A673 (cell line): ENCODE measurements around the gene MAPKAPK3. TPM values are rescaled to one million over a fixed set of nuclear protein-coding genes. Genes with fewer than 3 reads are reported as not detected.

Experiments
- BruUV-seq: library from RNA; stranded (reverse); fragments of 400-500 nt; replicated peaks from 2 replicates; lab custom pipeline; 2021; lab: Mats Ljungman, UMichigan
- CTCF ChIA-PET: fragments of 300-600 bp; sonication (Branson Sonifier 250); formaldehyde crosslinking; loops from one replicate; lab custom pipeline; 2022; ENCODE audit warnings: antibody characterized with exemption; lab: Charles Lee
- POLR2A ChIA-PET: fragments of 300-600 bp; sonication (Branson Sonifier 250); formaldehyde crosslinking; loops from one replicate; lab custom pipeline; 2022; ENCODE audit warnings: antibody characterized with exemption; ENCODE audit not compliant: low non-redundant PET; lab: Charles Lee
- DNase-seq: peaks from one replicate; pipeline ENCODE4 v3.0.0-alpha.2; 2015; ENCODE audit warnings: low spot score
- H3K27ac ChIP-seq: fragments of 200-600 bp; sonication (generic); 2 replicates; pipeline ENCODE4 v1.5.1; 2016; ENCODE audit warnings: mixed run types, low read depth, mild to moderate bottlenecking, mixed read lengths, antibody characterized with exemption, low read length; ENCODE audit not compliant: poor library complexity, severe bottlenecking
- H3K27me3 ChIP-seq: fragments of 200-600 bp; sonication (generic); replicated peaks from 2 replicates; pipeline ENCODE4 v1.6.1; 2017; ENCODE audit warnings: mixed run types, low read depth, mild to moderate bottlenecking, mixed read lengths, antibody characterized with exemption, low read length; ENCODE audit not compliant: insufficient read depth, poor library complexity
- H3K36me3 ChIP-seq: fragments of 200-600 bp; sonication (generic); 2 replicates; pipeline ENCODE4 v1.6.1; 2016; ENCODE audit warnings: mixed run types, mild to moderate bottlenecking, mixed read lengths, antibody characterized with exemption, low read length; ENCODE audit not compliant: insufficient read depth, poor library complexity, severe bottlenecking
- H3K4me1 ChIP-seq: fragments of 200-600 bp; sonication (generic); 2 replicates; pipeline ENCODE4 v1.6.1; 2017; ENCODE audit warnings: mixed run types, mild to moderate bottlenecking, mixed read lengths, antibody characterized with exemption, low read length; ENCODE audit not compliant: insufficient read depth, poor library complexity, severe bottlenecking
- H3K4me3 ChIP-seq: fragments of 200-600 bp; sonication (generic); 2 replicates; pipeline ENCODE4 v1.5.1; 2016; ENCODE audit warnings: low read depth, mixed run types, mild to moderate bottlenecking, mixed read lengths, low read length; ENCODE audit not compliant: poor library complexity, severe bottlenecking
- H3K9me3 ChIP-seq: fragments of 200-600 bp; sonication (generic); 2 replicates; pipeline ENCODE4 v1.6.1; 2016; ENCODE audit warnings: mixed run types, low read depth, mild to moderate bottlenecking, mixed read lengths, antibody characterized with exemption, low read length; ENCODE audit not compliant: poor library complexity, severe bottlenecking
- EZH2 ChIP-seq: fragments of 200-600 bp; sonication (generic); IDR thresholded peaks from 2 replicates; pipeline ENCODE4 v1.6.1; 2017; ENCODE audit warnings: borderline replicate concordance, low read depth, mild to moderate bottlenecking, mixed read lengths, antibody characterized with exemption, low read length; ENCODE audit not compliant: poor library complexity, severe bottlenecking
- intact Hi-C: fragments of 100-400 bp; cut with micrococcal nuclease; formaldehyde crosslinking; loops from one replicate; pipeline ENCODE4 v1.10.0; 2022; ENCODE audit not compliant: unreplicated experiment
- total RNA-seq: library from RNA; stranded (reverse); gene quantifications from 2 replicates; pipeline ENCODE4 v1.2.3, GENCODE V29; 2021
- TF ChIP-seq, protein P1 (sequence below): fragments of 300-800, 200-600 bp; sonication (generic); conservative IDR thresholded peaks from 2 replicates; pipeline ENCODE4 v1.5.1; 2017; ENCODE audit warnings: low read depth, mild to moderate bottlenecking, antibody characterized with exemption, low read length, moderate library complexity, mixed read lengths

MAPKAPK3 gene
- total RNA-seq, 1 experiment from 2014 or later = 15.8 TPM

DNA sequence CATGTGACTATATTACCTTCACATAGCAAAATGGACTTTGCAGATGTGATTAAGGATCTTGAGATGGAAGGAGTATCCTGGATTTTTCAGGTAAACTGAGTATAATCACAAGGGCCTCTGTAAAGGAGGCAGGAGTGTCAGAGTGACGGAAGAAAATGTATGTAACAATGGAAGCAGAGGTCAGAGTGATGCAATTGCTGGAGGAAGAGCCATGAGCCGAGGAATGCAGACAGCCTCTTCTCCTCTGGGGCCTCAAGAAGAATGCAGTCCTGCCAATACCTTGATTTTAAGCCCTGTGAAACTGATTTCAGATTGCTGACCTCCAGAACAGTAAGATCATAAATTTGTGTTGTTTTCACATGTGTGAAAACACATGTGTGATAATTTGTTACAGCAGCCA is 32.6 kb upstream of the MAPKAPK3 start:
- H3K9me3 ChIP-seq = no peaks in the 10 kb centered on the region
- POLR2A ChIA-PET = no interaction called here
- H3K27me3 ChIP-seq = no peaks in the 10 kb centered on the region
- CTCF ChIA-PET = no interaction called here
- H3K4me1 ChIP-seq = no peaks in the 10 kb centered on the region
- no peaks in the 10 kb centered on the region for H3K36me3 ChIP-seq
- TF ChIP-seq EZH2 = no peak
- TF ChIP-seq, protein P1, sequence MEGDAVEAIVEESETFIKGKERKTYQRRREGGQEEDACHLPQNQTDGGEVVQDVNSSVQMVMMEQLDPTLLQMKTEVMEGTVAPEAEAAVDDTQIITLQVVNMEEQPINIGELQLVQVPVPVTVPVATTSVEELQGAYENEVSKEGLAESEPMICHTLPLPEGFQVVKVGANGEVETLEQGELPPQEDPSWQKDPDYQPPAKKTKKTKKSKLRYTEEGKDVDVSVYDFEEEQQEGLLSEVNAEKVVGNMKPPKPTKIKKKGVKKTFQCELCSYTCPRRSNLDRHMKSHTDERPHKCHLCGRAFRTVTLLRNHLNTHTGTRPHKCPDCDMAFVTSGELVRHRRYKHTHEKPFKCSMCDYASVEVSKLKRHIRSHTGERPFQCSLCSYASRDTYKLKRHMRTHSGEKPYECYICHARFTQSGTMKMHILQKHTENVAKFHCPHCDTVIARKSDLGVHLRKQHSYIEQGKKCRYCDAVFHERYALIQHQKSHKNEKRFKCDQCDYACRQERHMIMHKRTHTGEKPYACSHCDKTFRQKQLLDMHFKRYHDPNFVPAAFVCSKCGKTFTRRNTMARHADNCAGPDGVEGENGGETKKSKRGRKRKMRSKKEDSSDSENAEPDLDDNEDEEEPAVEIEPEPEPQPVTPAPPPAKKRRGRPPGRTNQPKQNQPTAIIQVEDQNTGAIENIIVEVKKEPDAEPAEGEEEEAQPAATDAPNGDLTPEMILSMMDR = no peak
- no peak overlapping the region for H3K4me3 ChIP-seq
- DNase-seq = no peak
- BruUV-seq = no TSS peak
- intact Hi-C loops = no loop called here
- H3K27ac ChIP-seq = no peak overlapping the region

DNA sequence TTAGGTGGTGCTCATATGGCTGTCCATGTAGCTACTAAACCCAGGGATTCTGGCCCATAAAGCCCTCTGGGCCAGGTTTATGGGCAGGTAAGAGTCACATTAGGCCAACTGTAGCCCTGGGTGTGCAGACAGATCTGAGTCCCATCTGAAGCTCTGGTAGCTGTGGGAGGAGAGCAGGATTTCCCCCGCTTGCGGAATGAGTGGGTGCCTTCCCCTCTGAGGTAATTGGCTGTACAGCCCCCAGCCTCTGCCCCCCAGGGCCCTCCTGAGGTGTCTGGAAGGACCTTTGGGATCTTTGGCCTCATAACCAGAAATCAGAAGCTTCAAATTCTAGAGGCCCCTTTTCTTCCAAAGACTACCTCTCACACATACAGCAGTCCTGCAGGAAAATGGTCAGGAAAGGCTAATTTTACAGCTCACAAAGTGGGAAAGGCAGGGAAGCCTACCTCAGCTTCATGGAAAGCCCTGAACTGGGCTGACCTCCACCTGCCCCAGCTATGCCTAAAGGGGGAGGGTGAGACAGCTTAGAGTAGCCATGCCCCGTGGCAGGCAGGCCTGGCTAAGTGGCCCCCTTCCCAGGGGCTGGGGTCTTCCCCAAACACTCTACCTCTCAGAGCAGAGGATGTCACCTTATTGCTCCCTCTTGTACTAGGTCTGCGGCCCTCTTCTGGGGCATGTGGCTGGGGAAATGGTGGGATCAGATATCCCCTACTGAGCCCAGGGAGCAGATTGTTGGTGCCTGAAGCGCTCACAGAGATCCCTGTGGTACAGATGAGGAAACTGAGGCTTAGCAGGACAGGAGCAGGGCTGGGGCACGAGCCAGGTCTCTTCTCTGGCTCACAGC is 30.8 kb upstream of the MAPKAPK3 start:
- TF ChIP-seq, protein P1 = no peak
- TF ChIP-seq EZH2 = no peak
- Histone ChIP-seq H3K27ac (no peak overlapping the region), H3K4me3 (no peak overlapping the region), H3K4me1 (no peaks in the 10 kb centered on the region), H3K9me3 (no peaks in the 10 kb centered on the region), H3K36me3 (no peaks in the 10 kb centered on the region), H3K27me3 (no peaks in the 10 kb centered on the region)
- ChIA-PET POLR2A (interaction anchor here (0.6 kb wide), 1 partner anchor 241 kb away, joined by 11 read pairs; no protein-coding TSS in a partner anchor), CTCF (no interaction called here)
- no peak for DNase-seq
- intact Hi-C loops = no loop called here
- no TSS peak for BruUV-seq

DNA sequence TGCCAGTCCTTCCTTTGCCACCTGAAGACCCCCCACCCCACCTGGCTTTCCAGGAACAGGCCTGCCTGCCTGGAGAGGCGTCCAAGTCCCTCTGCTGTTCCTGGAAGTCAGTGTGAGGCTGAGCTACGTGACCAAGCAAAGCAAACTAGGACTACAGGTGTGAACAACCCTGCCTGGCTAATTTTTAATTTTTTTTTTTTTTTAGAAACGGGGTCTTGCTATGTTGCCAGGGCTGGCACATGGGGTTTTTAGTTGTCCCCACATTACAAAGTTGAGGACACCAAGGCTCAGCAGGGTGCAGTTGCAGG is 30.2 kb upstream of the MAPKAPK3 start:
- CTCF ChIA-PET = no interaction called here
- intact Hi-C loops = no loop called here
- no peak overlapping the region for H3K27ac ChIP-seq
- no peaks in the 10 kb centered on the region for H3K27me3 ChIP-seq
- TF ChIP-seq, protein P1 = no peak
- TF ChIP-seq EZH2 = no peak
- DNase-seq = no peak
- POLR2A ChIA-PET = no interaction called here
- no peaks in the 10 kb centered on the region for H3K36me3 ChIP-seq
- H3K4me3 ChIP-seq = no peak overlapping the region
- BruUV-seq = no TSS peak
- no peaks in the 10 kb centered on the region for H3K9me3 ChIP-seq
- H3K4me1 ChIP-seq = no peaks in the 10 kb centered on the region
